ENCODE data around the gene EFCAB11.

The EFCAB11 gene

DNA sequence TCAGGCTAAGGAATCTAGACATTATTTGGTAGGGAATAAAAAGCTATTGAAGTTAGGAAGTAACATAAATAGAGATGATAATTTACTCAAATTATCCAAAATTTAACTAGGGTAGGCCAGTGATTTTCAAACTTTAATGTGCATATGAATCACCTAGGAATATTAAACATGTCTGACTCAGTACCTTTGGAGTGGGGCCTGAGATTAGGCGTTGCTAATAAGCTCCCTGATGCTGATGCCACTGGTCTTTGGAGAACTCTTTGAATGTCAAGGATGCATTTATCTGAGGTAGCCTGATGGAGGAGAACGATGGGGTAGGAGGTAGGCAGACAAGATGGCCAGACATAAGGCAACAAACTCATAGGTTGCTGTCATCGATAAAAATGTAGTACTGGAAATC, 33.2 kb downstream of the EFCAB11 start (continued):
- TF ChIP-seq, protein P1, sequence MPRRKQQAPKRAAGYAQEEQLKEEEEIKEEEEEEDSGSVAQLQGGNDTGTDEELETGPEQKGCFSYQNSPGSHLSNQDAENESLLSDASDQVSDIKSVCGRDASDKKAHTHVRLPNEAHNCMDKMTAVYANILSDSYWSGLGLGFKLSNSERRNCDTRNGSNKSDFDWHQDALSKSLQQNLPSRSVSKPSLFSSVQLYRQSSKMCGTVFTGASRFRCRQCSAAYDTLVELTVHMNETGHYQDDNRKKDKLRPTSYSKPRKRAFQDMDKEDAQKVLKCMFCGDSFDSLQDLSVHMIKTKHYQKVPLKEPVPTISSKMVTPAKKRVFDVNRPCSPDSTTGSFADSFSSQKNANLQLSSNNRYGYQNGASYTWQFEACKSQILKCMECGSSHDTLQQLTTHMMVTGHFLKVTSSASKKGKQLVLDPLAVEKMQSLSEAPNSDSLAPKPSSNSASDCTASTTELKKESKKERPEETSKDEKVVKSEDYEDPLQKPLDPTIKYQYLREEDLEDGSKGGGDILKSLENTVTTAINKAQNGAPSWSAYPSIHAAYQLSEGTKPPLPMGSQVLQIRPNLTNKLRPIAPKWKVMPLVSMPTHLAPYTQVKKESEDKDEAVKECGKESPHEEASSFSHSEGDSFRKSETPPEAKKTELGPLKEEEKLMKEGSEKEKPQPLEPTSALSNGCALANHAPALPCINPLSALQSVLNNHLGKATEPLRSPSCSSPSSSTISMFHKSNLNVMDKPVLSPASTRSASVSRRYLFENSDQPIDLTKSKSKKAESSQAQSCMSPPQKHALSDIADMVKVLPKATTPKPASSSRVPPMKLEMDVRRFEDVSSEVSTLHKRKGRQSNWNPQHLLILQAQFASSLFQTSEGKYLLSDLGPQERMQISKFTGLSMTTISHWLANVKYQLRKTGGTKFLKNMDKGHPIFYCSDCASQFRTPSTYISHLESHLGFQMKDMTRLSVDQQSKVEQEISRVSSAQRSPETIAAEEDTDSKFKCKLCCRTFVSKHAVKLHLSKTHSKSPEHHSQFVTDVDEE (CRISPR knock-in tag; IDR thresholded peaks at IDR 0.05) = no peak
- no peak for TF ChIP-seq ESRRG (CRISPR knock-in tag; IDR thresholded peaks at IDR 0.05)

DNA sequence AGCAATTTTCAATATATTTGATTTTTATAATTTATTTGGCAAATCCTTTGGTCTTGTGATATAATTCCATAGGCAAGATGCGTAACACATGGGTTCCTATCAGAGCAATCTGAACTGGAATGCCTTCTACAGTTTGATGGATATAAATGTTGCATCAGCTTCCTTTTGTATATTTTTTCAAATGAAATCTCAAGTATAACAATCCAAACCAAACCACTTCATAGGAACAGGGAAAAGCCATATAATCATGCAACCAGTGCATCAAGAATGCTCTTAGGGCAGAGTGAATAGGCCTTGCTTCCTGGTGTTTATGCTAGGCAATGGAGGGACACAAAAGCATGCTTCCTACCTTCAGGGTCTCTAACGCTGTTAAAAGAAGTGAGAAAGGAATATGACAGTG, 34.5 kb downstream of the EFCAB11 start:
- TF ChIP-seq ZNF70 (CRISPR knock-in tag; IDR thresholded peaks at IDR 0.05) = no peak
- TF ChIP-seq, protein P2, sequence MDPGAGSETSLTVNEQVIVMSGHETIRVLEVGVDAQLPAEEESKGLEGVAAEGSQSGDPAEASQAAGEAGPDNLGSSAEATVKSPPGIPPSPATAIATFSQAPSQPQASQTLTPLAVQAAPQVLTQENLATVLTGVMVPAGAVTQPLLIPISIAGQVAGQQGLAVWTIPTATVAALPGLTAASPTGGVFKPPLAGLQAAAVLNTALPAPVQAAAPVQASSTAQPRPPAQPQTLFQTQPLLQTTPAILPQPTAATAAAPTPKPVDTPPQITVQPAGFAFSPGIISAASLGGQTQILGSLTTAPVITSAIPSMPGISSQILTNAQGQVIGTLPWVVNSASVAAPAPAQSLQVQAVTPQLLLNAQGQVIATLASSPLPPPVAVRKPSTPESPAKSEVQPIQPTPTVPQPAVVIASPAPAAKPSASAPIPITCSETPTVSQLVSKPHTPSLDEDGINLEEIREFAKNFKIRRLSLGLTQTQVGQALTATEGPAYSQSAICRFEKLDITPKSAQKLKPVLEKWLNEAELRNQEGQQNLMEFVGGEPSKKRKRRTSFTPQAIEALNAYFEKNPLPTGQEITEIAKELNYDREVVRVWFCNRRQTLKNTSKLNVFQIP (CRISPR knock-in tag; IDR thresholded peaks at IDR 0.05; ENCODE audit: borderline replicate concordance, low read depth) = no peak
- no peak for TF ChIP-seq OSR1 (CRISPR knock-in tag; IDR thresholded peaks at IDR 0.05)
- TF ChIP-seq ZFP30 (CRISPR knock-in tag; IDR thresholded peaks at IDR 0.05) = no peak
- TF ChIP-seq RARB (CRISPR knock-in tag; IDR thresholded peaks at IDR 0.05) = no peak
- TF ChIP-seq ZFP3 (CRISPR knock-in tag; IDR thresholded peaks at IDR 0.05) = no peak
- no peak for TF ChIP-seq CSDC2 (CRISPR knock-in tag; IDR thresholded peaks at IDR 0.05)
- TF ChIP-seq, protein P3, sequence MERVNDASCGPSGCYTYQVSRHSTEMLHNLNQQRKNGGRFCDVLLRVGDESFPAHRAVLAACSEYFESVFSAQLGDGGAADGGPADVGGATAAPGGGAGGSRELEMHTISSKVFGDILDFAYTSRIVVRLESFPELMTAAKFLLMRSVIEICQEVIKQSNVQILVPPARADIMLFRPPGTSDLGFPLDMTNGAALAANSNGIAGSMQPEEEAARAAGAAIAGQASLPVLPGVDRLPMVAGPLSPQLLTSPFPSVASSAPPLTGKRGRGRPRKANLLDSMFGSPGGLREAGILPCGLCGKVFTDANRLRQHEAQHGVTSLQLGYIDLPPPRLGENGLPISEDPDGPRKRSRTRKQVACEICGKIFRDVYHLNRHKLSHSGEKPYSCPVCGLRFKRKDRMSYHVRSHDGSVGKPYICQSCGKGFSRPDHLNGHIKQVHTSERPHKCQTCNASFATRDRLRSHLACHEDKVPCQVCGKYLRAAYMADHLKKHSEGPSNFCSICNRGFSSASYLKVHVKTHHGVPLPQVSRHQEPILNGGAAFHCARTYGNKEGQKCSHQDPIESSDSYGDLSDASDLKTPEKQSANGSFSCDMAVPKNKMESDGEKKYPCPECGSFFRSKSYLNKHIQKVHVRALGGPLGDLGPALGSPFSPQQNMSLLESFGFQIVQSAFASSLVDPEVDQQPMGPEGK (CRISPR knock-in tag; IDR thresholded peaks at IDR 0.05; ENCODE audit: borderline replicate concordance) = no peak
- ATAC-seq = no peak

DNA sequence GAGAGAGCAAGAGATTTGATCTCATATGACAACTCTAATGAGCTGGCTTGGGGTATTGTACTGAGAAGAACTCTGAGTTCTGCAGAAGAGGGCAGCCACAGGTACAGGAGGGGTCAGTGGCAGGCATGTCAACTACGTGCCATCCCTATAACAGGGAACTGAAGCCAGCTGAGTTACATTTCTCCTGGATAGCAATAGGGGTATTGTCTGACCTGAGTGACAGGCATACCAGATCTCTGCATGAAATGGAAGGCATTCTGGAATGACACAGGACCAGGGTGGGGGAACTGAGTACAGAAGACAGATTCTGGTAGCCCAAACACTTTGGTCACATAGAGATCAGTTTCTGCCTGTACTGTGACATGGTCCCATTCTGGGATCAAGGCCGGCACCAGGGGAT, 35.8 kb downstream of the EFCAB11 start:
- ATAC-seq = no peak

More for the DNA sequence above, 35.8 kb downstream of the EFCAB11 start:
- TF ChIP-seq ZFP30 (CRISPR knock-in tag; IDR thresholded peaks at IDR 0.05) = no peak
- TF ChIP-seq, protein P1 (CRISPR knock-in tag; IDR thresholded peaks at IDR 0.05) = no peak
- no peak for TF ChIP-seq ESRRG (CRISPR knock-in tag; IDR thresholded peaks at IDR 0.05)
- no peak for TF ChIP-seq ARNTL (CRISPR knock-in tag; IDR thresholded peaks at IDR 0.05; ENCODE audit: borderline replicate concordance, low read depth)
- no peak for TF ChIP-seq TOX (CRISPR knock-in tag; IDR thresholded peaks at IDR 0.05; ENCODE audit: borderline replicate concordance)
- TF ChIP-seq, protein P3 (CRISPR knock-in tag; IDR thresholded peaks at IDR 0.05; ENCODE audit: borderline replicate concordance) = no peak
- TF ChIP-seq, protein P2 (CRISPR knock-in tag; IDR thresholded peaks at IDR 0.05; ENCODE audit: borderline replicate concordance, low read depth) = no peak
- no peak for TF ChIP-seq ZC3H10 (CRISPR knock-in tag; IDR thresholded peaks at IDR 0.05)
- TF ChIP-seq, protein P4, sequence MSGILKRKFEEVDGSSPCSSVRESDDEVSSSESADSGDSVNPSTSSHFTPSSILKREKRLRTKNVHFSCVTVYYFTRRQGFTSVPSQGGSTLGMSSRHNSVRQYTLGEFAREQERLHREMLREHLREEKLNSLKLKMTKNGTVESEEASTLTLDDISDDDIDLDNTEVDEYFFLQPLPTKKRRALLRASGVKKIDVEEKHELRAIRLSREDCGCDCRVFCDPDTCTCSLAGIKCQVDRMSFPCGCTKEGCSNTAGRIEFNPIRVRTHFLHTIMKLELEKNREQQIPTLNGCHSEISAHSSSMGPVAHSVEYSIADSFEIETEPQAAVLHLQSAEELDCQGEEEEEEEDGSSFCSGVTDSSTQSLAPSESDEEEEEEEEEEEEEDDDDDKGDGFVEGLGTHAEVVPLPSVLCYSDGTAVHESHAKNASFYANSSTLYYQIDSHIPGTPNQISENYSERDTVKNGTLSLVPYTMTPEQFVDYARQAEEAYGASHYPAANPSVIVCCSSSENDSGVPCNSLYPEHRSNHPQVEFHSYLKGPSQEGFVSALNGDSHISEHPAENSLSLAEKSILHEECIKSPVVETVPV (CRISPR knock-in tag; IDR thresholded peaks at IDR 0.05) = no peak
- TF ChIP-seq, protein P5, sequence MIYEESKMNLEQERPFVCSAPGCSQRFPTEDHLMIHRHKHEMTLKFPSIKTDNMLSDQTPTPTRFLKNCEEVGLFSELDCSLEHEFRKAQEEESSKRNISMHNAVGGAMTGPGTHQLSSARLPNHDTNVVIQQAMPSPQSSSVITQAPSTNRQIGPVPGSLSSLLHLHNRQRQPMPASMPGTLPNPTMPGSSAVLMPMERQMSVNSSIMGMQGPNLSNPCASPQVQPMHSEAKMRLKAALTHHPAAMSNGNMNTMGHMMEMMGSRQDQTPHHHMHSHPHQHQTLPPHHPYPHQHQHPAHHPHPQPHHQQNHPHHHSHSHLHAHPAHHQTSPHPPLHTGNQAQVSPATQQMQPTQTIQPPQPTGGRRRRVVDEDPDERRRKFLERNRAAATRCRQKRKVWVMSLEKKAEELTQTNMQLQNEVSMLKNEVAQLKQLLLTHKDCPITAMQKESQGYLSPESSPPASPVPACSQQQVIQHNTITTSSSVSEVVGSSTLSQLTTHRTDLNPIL (CRISPR knock-in tag; IDR thresholded peaks at IDR 0.05; ENCODE audit: low read depth) = no peak
- no peak for TF ChIP-seq SNAI2 (CRISPR knock-in tag; IDR thresholded peaks at IDR 0.05)
